ENCODE measurements around the gene SH2B3.

- no peak for TF ChIP-seq CTCF (IDR thresholded peaks at IDR 0.05)
- TF ChIP-seq REST (IDR thresholded peaks at IDR 0.05; ENCODE audit: insufficient read depth in 1 of 2, low read depth in 2 of 2, low read length in 1 of 2): no peak
- TF ChIP-seq POLR2AphosphoS5 (IDR thresholded peaks at IDR 0.05; ENCODE audit: low read depth, low read length): no peak
- TF ChIP-seq SIN3A (IDR thresholded peaks at IDR 0.05; ENCODE audit: borderline replicate concordance, insufficient read depth, low read depth, low read length): no peak
- no peak for TF ChIP-seq TCF7L2 (IDR thresholded peaks at IDR 0.05; ENCODE audit: low read depth, low read length)
Observed at GRCh38 chr12:111436811-111437210, 31.1 kb downstream of the SH2B3 start.

Measured in Panc1 (cell line).